AG04450 (cell line): Measurements from ENCODE around the gene COMMD1. TPM values are rescaled to one million over a fixed set of nuclear protein-coding genes. Genes with fewer than 3 reads are reported as not detected.

Experiments used
- CTCF ChIA-PET: fragments of 300-600, 350-600 bp; formaldehyde crosslinking; extraction: SDS; loops from one replicate; lab custom pipeline; 2022; ENCODE audit warnings: antibody characterized with exemption, inconsistent platforms; lab: Charles Lee
- POLR2A ChIA-PET: fragments of 350-600 bp; formaldehyde crosslinking; extraction: SDS; loops from one replicate; lab custom pipeline; 2021; ENCODE audit warnings: antibody characterized with exemption, inconsistent platforms; lab: Yijun Ruan, JAX
- DNase-seq: peaks from one replicate; pipeline ENCODE4 v3.0.0-alpha.2; 2011; ENCODE audit warnings: low read depth, low spot score
- H3K27ac ChIP-seq: one replicate; pipeline ENCODE4 v1.5.1; 2012; ENCODE audit warnings: low read depth, low read length, control low read depth
- H3K27me3 ChIP-seq: one replicate; pipeline ENCODE4 v1.6.0; 2012; ENCODE audit warnings: low read length; ENCODE audit not compliant: control insufficient read depth, insufficient read depth
- H3K4me3 ChIP-seq: 2 replicates; pipeline ENCODE4 v1.5.1; 2011; ENCODE audit warnings: mild to moderate bottlenecking, low read depth, low read length, control low read depth
- H3K9me3 ChIP-seq: 2 replicates; pipeline ENCODE4 v1.5.1; 2012; ENCODE audit warnings: low read length; ENCODE audit not compliant: control insufficient read depth, insufficient read depth
- polyA plus RNA-seq: library from polyadenylated mRNA; depleted of rRNA; stranded (reverse); fragments of >200 nt; gene quantifications from 2 replicates; pipeline ENCODE4 v1.2.3, GENCODE V29; 2011
- TF ChIP-seq, protein P1 (sequence below): IDR thresholded peaks from 2 replicates; pipeline ENCODE4 v1.5.1; 2011; ENCODE audit warnings: low read depth, low read length, control low read depth, inconsistent platforms

COMMD1 gene
- polyA plus RNA-seq, 1 experiment: 59.9 TPM

DNA sequence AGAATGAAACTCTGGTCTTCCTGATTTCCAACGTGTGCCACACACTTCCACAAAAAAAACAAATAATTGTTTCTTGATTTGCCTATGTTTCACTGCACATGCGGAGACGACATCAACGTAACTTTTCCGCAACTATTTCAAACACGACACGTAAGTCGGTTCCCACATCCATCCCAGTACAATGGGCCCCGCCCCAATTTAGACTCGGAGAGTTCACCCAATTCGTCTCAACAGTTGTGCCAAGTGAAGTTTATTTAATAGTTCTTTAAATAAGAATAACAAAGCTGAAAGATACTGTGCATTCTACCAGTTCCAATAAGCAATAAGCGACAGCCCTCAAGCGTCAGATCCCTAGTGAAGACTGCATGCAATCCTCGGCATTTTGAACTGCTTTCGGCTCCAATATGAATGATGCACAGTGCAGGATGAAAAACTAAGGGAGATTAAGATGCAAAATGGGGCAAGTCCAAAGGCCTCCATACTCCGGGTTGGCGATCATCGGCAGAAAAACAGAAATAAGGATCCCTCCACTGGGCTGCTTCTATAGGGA is 17.7 kb upstream of the COMMD1 start:
- ChIA-PET POLR2A (no interaction called here), CTCF (interaction anchor here (0.9 kb wide), 1 partner anchor 752 kb away, joined by 3 read pairs; no protein-coding TSS in a partner anchor)
- Histone ChIP-seq H3K27ac (peak overlapping the region; percentile 98), H3K9me3 (no peaks in the 10 kb centered on the region; the same call in 1 of the 2 replicates), H3K27me3 (no peaks in the 10 kb centered on the region), H3K4me3 (peak overlapping the region; percentile 95)
- TF ChIP-seq, protein P1, sequence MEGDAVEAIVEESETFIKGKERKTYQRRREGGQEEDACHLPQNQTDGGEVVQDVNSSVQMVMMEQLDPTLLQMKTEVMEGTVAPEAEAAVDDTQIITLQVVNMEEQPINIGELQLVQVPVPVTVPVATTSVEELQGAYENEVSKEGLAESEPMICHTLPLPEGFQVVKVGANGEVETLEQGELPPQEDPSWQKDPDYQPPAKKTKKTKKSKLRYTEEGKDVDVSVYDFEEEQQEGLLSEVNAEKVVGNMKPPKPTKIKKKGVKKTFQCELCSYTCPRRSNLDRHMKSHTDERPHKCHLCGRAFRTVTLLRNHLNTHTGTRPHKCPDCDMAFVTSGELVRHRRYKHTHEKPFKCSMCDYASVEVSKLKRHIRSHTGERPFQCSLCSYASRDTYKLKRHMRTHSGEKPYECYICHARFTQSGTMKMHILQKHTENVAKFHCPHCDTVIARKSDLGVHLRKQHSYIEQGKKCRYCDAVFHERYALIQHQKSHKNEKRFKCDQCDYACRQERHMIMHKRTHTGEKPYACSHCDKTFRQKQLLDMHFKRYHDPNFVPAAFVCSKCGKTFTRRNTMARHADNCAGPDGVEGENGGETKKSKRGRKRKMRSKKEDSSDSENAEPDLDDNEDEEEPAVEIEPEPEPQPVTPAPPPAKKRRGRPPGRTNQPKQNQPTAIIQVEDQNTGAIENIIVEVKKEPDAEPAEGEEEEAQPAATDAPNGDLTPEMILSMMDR: no peak
- DNase-seq: no peak

DNA sequence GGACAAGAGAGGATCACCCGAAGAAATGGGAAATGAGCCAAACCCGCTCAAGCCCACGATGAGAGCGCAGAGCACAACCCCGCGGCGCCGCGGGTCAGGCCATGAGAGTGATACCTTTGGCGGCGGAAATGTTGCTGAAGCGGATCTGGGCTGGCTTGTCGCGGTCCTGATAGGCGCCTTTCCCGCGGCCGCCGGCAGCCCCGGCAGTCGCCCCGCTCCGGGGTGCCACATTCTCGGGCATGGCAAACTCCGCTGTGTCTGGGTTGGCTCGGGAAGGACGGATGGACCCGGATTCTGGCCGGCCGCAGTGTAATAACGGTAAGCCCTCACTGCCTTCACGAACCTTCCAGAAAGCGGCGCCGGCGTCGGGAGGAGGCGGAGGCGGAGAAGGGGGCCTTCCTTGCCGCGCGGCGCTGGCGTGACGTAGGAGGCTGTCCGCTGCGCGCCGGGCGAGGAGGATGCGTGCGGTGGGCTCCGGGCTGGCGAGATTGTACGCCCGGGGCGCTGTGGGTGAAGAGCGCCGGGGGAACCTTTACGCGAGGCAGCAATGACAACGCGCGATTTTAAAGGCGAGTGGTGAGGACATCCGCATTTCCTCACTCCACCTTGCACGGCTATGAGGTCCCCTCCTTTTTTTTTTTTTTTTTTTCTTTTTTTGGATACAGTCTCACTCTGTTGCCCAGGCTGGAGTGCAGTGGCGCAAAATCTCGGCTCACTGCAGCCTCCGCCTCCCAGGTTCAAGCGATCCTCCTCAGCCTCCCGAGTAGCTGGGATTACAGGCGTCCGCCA is 17.0 kb upstream of the COMMD1 start, which contains the start of gene CCT4:
CCT4 (minus strand) TSS at position 390 of the 789 bp plus-strand sequence; CDS start at position 241, 149 bp downstream.
- Histone ChIP-seq H3K9me3 (no peaks in the 10 kb centered on the region; the same call in 1 of the 2 replicates), H3K4me3 (peak within 1 kb of the TSS; percentile 95), H3K27ac (peak within 1 kb of the TSS; percentile 98), H3K27me3 (no peaks in the 10 kb centered on the region)
- CTCF ChIA-PET: no interaction called here
- DNase-seq: peak; percentile 53
- TF ChIP-seq, protein P1: no peak
- POLR2A ChIA-PET: interaction anchor here (0.7 kb wide), 2 partner anchors 65 to 104 kb away, joined by 4 to 16 read pairs; no protein-coding TSS in a partner anchor

DNA sequence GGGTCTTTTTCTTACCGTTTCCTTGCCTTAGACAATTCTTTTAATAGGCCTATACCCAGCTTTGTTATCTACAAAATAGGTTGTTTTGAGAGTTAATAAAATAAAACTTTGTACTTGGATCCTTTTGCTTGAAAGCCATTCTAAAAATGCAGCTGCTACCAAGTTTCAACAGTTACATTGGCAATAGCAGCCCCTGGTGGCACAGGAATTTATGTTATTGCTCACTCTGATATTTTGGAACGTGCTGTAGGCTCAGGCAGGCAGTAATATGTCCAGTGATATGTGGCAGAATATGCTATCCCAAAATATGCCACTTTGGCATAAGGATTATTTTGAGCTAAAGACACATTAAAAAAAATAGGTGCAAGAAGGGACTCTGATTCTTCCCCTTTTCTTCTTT is 6.7 kb upstream of the COMMD1 start:
- CTCF ChIA-PET: interaction anchor here (0.5 to 2.5 kb wide), 8 partner anchors 13 to 1150 kb away, joined by 3 to 15 read pairs (median 4); no protein-coding TSS in a partner anchor
- no peak overlapping the region for H3K27ac ChIP-seq
- TF ChIP-seq, protein P1: peak; percentile 60
- POLR2A ChIA-PET: no interaction called here
- H3K9me3 ChIP-seq: no peaks in the 10 kb centered on the region
- no peak overlapping the region for H3K4me3 ChIP-seq
- H3K27me3 ChIP-seq: no peaks in the 10 kb centered on the region
- DNase-seq: no peak

DNA sequence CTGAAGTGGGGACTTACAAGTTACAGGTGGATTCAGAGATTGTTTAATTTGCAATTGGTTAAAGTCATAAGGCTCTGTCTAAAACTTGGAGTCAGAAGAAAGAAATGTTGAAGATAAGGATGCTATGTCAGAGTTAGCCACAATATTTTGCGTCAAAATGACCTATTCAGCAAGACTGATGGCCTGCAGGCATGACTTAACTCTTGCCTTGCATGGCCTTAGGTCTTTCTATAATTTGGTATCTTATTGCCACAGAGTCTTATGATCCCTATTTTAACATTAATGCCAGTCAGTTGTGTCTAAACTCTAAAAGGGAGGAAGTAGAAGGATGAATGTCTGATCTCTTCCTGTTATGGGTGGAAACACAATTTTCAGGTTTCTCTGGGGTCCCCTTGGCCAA is 5.2 kb upstream of the COMMD1 start:
- H3K9me3 ChIP-seq: no peaks in the 10 kb centered on the region
- no peaks in the 10 kb centered on the region for H3K27me3 ChIP-seq
- TF ChIP-seq, protein P1: no peak
- H3K4me3 ChIP-seq: no peak overlapping the region
- CTCF ChIA-PET: no interaction called here
- POLR2A ChIA-PET: no interaction called here
- no peak for DNase-seq
- H3K27ac ChIP-seq: no peak overlapping the region

DNA sequence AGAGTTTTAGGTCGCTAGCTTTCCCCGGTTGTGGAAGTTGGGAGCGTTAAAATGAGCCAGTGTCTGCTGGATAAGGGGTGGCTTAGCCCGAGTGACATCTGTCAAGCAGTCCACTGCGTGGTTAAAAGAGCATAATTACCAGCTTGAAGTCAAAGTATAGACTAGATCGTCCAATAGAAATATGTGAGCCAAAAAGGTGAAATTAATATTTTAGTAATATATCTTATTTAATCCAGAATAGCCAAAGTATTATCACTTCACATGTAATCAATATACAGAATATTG is 654 bp downstream of the COMMD1 start:
- no peak overlapping the region for H3K27ac ChIP-seq
- no peaks in the 10 kb centered on the region for H3K9me3 ChIP-seq
- TF ChIP-seq, protein P1: no peak
- no peak for DNase-seq
- H3K4me3 ChIP-seq: peak overlapping the region; percentile 93
- POLR2A ChIA-PET: no interaction called here
- no peaks in the 10 kb centered on the region for H3K27me3 ChIP-seq
- CTCF ChIA-PET: interaction anchor here (1.1 kb wide), 1 partner anchor 771 kb away, joined by 4 read pairs; no protein-coding TSS in a partner anchor
